Suprapubic skin (tissue), 3 donors: Measurements from ENCODE around the gene NMRK1.

Source experiments
- EP300 ChIP-seq: sonication (generic); formaldehyde crosslinking; IDR thresholded peaks from one replicate; pipeline ENCODE4 v1.6.1; 2017; ENCODE audit warnings: antibody characterized with exemption
- POLR2A ChIP-seq, 2 donors: fragments of 450-650 bp; IDR thresholded peaks; one replicate each; pipeline ENCODE4 v1.6.1; 2017; ENCODE audit warnings: antibody characterized with exemption in 2 of 2, mild to moderate bottlenecking in 2 of 2, moderate library complexity in 2 of 2
- TF ChIP-seq, protein P1 (sequence below), 2 donors: fragments of 200-600 bp in 1 of 2; fragments of 450-650 bp in 1 of 2; sonication (generic) in 1 of 2; IDR thresholded peaks; one replicate each; pipeline ENCODE4 v1.5.1; 2016 to 2019; ENCODE audit warnings: antibody characterized with exemption in 2 of 2, mild to moderate bottlenecking in 1 of 2, moderate library complexity in 1 of 2

- TF ChIP-seq POLR2A (IDR thresholded peaks at IDR 0.05) (no peak), EP300 (no peak)
- TF ChIP-seq, protein P1, sequence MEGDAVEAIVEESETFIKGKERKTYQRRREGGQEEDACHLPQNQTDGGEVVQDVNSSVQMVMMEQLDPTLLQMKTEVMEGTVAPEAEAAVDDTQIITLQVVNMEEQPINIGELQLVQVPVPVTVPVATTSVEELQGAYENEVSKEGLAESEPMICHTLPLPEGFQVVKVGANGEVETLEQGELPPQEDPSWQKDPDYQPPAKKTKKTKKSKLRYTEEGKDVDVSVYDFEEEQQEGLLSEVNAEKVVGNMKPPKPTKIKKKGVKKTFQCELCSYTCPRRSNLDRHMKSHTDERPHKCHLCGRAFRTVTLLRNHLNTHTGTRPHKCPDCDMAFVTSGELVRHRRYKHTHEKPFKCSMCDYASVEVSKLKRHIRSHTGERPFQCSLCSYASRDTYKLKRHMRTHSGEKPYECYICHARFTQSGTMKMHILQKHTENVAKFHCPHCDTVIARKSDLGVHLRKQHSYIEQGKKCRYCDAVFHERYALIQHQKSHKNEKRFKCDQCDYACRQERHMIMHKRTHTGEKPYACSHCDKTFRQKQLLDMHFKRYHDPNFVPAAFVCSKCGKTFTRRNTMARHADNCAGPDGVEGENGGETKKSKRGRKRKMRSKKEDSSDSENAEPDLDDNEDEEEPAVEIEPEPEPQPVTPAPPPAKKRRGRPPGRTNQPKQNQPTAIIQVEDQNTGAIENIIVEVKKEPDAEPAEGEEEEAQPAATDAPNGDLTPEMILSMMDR (IDR thresholded peaks at IDR 0.05) = no peak
These were observed 32.7 kb upstream of the NMRK1 start for GRCh38 chr9:75120686-75121085.
